IMR-90 (cell line): Measurements from ENCODE around the gene KCNAB1. TPM values are rescaled to one million over a fixed set of nuclear protein-coding genes. Genes with fewer than 3 reads are reported as not detected.
A peak's percentile ranks its signal among the peaks of the same experiment; 100 is the strongest.

Experiments
- ATAC-seq: fragments of 200-7000 bp; cut with Tn5 transposase; 2 replicates; pipeline ENCODE4 v1.9.1; 2020; ENCODE audit warnings: low read depth, mild to moderate bottlenecking, moderate library complexity
- BruUV-seq: library from RNA; stranded (reverse); fragments of 400-500 nt; replicated peaks from 2 replicates; lab custom pipeline; 2021; lab: Mats Ljungman, UMichigan
- CTCF ChIA-PET: fragments of 300-600 bp; formaldehyde crosslinking; extraction: SDS; loops from one replicate; lab custom pipeline; 2021; ENCODE audit warnings: antibody characterized with exemption; lab: Yijun Ruan, JAX
- POLR2A ChIA-PET: fragments of 300-600 bp; sonication (Branson Sonifier 250); formaldehyde crosslinking; loops from one replicate; lab custom pipeline; 2022; ENCODE audit warnings: antibody characterized with exemption; ENCODE audit not compliant: unreplicated experiment; lab: Charles Lee
- DNase-seq: peaks from one replicate; pipeline ENCODE4 v3.0.0; 2013
- H2AFZ ChIP-seq: replicated peaks from 2 replicates; pipeline ENCODE3; 2013; ENCODE audit warnings: low read length, mild to moderate bottlenecking; ENCODE audit not compliant: poor library complexity
- H2AK5ac ChIP-seq: 2 replicates; pipeline ENCODE4 v1.6.1; 2013; ENCODE audit warnings: low read depth, low read length, inconsistent platforms
- H2AK9ac ChIP-seq: replicated peaks from 2 replicates; pipeline ENCODE3; 2013; ENCODE audit warnings: mild to moderate bottlenecking, low read depth, low read length, moderate library complexity; ENCODE audit not compliant: poor library complexity
- H2BK120ac ChIP-seq: 2 replicates; pipeline ENCODE4 v1.6.1; 2013; ENCODE audit warnings: low read depth, low read length, inconsistent platforms
- H2BK15ac ChIP-seq: 3 replicates; pipeline ENCODE4 v1.6.1; 2013; ENCODE audit warnings: low read depth, low read length, inconsistent platforms
- H2BK20ac ChIP-seq: 2 replicates; pipeline ENCODE4 v1.6.1; 2013; ENCODE audit warnings: low read depth, mild to moderate bottlenecking, inconsistent platforms, low read length, moderate library complexity
- H2BK5ac ChIP-seq: 2 replicates; pipeline ENCODE4 v1.6.1; 2013; ENCODE audit warnings: mild to moderate bottlenecking, low read depth, low read length, inconsistent platforms; ENCODE audit not compliant: poor library complexity, severe bottlenecking
- H3K14ac ChIP-seq: replicated peaks from 2 replicates; pipeline ENCODE4 v1.6.1; 2013; ENCODE audit warnings: low read depth, low read length, inconsistent platforms
- H3K18ac ChIP-seq: 2 replicates; pipeline ENCODE4 v1.6.1; 2013; ENCODE audit warnings: low read depth, low read length, control low read depth
- H3K23ac ChIP-seq: 2 replicates; pipeline ENCODE4 v1.6.1; 2013; ENCODE audit warnings: low read depth, low read length, inconsistent platforms
- H3K27ac ChIP-seq: 2 replicates; pipeline ENCODE4 v1.5.1; 2013; ENCODE audit warnings: mild to moderate bottlenecking, control low read depth, low read length; ENCODE audit not compliant: insufficient read depth
- H3K27me3 ChIP-seq: 2 replicates; pipeline ENCODE4 v1.6.1; 2013; ENCODE audit warnings: low read length; ENCODE audit not compliant: control insufficient read depth, insufficient read depth
- H3K36me3 ChIP-seq: 2 replicates; pipeline ENCODE4 v1.6.1; 2013; ENCODE audit warnings: low read length, mixed read lengths; ENCODE audit not compliant: control insufficient read depth, insufficient read depth
- H3K4ac ChIP-seq: 2 replicates; pipeline ENCODE4 v1.6.1; 2013; ENCODE audit warnings: low read depth, low read length, inconsistent platforms
- H3K4me1 ChIP-seq: 2 replicates; pipeline ENCODE4 v1.6.1; 2013; ENCODE audit warnings: low read length, mixed read lengths; ENCODE audit not compliant: control insufficient read depth, insufficient read depth
- H3K4me2 ChIP-seq: 2 replicates; pipeline ENCODE4 v1.6.1; 2013; ENCODE audit warnings: low read depth, mild to moderate bottlenecking, control low read depth, low read length, moderate library complexity
- H3K4me3 ChIP-seq: 2 replicates; pipeline ENCODE4 v1.5.1; 2013; ENCODE audit warnings: low read depth, mild to moderate bottlenecking, control low read depth, low read length, moderate library complexity; ENCODE audit not compliant: insufficient read depth
- H3K56ac ChIP-seq: 2 replicates; pipeline ENCODE4 v1.6.1; 2013; ENCODE audit warnings: low read length, inconsistent platforms; ENCODE audit not compliant: insufficient read depth; ENCODE audit errors: extremely low read depth
- H3K79me1 ChIP-seq, 2 experiments: 2 replicates each; pipeline ENCODE4 v1.6.1; 2013; ENCODE audit warnings: low read length in 2 of 2, inconsistent platforms in 1 of 2, low read depth in 1 of 2
- H3K9ac ChIP-seq: 2 replicates; pipeline ENCODE4 v1.6.1; 2013; ENCODE audit warnings: low read depth, low read length, control low read depth
- H3K9me1 ChIP-seq: 2 replicates; pipeline ENCODE4 v1.6.1; 2013; ENCODE audit warnings: low read length, inconsistent platforms; ENCODE audit not compliant: insufficient read depth
- H3K9me3 ChIP-seq: 2 replicates; pipeline ENCODE4 v1.6.1; 2013; ENCODE audit warnings: low read length; ENCODE audit not compliant: control insufficient read depth, insufficient read depth
- H4K20me1 ChIP-seq: 2 replicates; pipeline ENCODE4 v1.6.1; 2013; ENCODE audit warnings: low read length, inconsistent platforms; ENCODE audit not compliant: insufficient read depth
- H4K5ac ChIP-seq: 2 replicates; pipeline ENCODE4 v1.6.1; 2013; ENCODE audit warnings: mild to moderate bottlenecking, low read depth, low read length, control low read depth
- H4K8ac ChIP-seq, 2 experiments: 2 replicates each; pipeline ENCODE4 v1.6.1; 2013; ENCODE audit warnings: low read depth in 2 of 2, low read length in 2 of 2, control low read depth in 1 of 2, inconsistent platforms in 1 of 2
- H4K91ac ChIP-seq: 2 replicates; pipeline ENCODE4 v1.6.1; 2013; ENCODE audit warnings: low read depth, low read length, inconsistent platforms; ENCODE audit not compliant: insufficient read depth
- CEBPB ChIP-seq: IDR thresholded peaks from 2 replicates; pipeline ENCODE4 v1.6.1; 2012; ENCODE audit warnings: low read depth, low read length, improper control_type of control experiment
- RFX5 ChIP-seq: IDR thresholded peaks from 2 replicates; pipeline ENCODE4 v1.8.0; 2012; ENCODE audit warnings: low read depth, mild to moderate bottlenecking, low read length, moderate library complexity
- WGBS, 2 experiments: methylation state at CpG; one replicate each; pipeline versions ENCODE4 v1.1.5 to v1.1.7; 2013; ENCODE audit warnings: missing lambda C conversion rate in 2 of 2; ENCODE audit not compliant: insufficient read length in 1 of 2; ENCODE audit errors: extremely low coverage in 2 of 2; 5-methylcytosine and 5-hydroxymethylcytosine counted together
- dilution Hi-C: fragments of 300-500 bp; cut with HindIII; formaldehyde crosslinking; loops from one replicate; pipeline ENCODE4 v1.14.3; 2018; ENCODE audit warnings: low sequenced_read_pairs; ENCODE audit not compliant: unreplicated experiment
- in situ Hi-C: fragments of 300-500 bp; cut with MboI; formaldehyde crosslinking; loops from 3 replicates; pipeline ENCODE4 v1.14.3; 2019; ENCODE audit warnings: low sequenced_read_pairs, inconsistent platforms, mixed read lengths
- intact Hi-C: fragments of 100-400 bp; cut with micrococcal nuclease; formaldehyde crosslinking; loops from 2 replicates; pipeline ENCODE4 v1.10.0; 2022
- polyA plus RNA-seq, 3 experiments: library from polyadenylated mRNA; depleted of rRNA; stranded (reverse); fragments of >200 nt; gene quantifications; 2 replicates each; pipeline ENCODE4 v1.2.3, GENCODE V29; 2012; ENCODE audit warnings: low replicate concordance in 1 of 3
- total RNA-seq: library from RNA; depleted of rRNA; stranded (reverse); fragments of >200 nt; gene quantifications from 2 replicates; pipeline ENCODE4 v1.2.3, GENCODE V29; 2012

Gene KCNAB1
- total and polyA plus RNA-seq, 2 of the 4 experiments (the other 2 are of a cell fraction), result under 0.01 to 0.07 TPM

- CTCF ChIA-PET, result no interaction called here
- Histone ChIP-seq H2AFZ (no peak overlapping the region), H3K4me1 (peaks cover 2% of the 10 kb centered on the region), H2BK15ac (peak overlapping the region; percentile 10; the same call in 1 of the 3 replicates), H3K4ac (no peak overlapping the region), H2BK120ac (peak overlapping the region; percentile 28; the same call in 1 of the 2 replicates), H3K4me3 (no peak overlapping the region), H3K18ac (no peak overlapping the region), H3K9me3 (no peaks in the 10 kb centered on the region), H3K36me3 (no peaks in the 10 kb centered on the region), H3K56ac (no peak overlapping the region), H3K27ac (no peak overlapping the region), H3K9me1 (no peaks in the 10 kb centered on the region; the same call in 1 of the 2 replicates), H3K79me1 (no peaks in the 10 kb centered on the region), H3K23ac (no peak overlapping the region), H2AK9ac (no peak overlapping the region), H2AK5ac (0 out of 2 replicates have a peak overlapping the region, but pooled peaks have one; percentile 33), H2BK20ac (no peak overlapping the region; the same call in 1 of the 2 replicates), H3K9ac (no peak overlapping the region), H4K20me1 (no peaks in the 10 kb centered on the region), H3K27me3 (no peaks in the 10 kb centered on the region), H3K14ac (no peak overlapping the region), H2BK5ac (no peak overlapping the region), H4K8ac (no peak overlapping the region), H3K4me2 (no peak overlapping the region), H4K91ac (no peak overlapping the region), H4K5ac (no peak overlapping the region)
- no peak for ATAC-seq
- no CpG with 5 or more reads among the region's 1 CpG for WGBS, 2 experiments
- POLR2A ChIA-PET, result no interaction called here
- TF ChIP-seq CEBPB, result no peak
- TF ChIP-seq RFX5, result no peak
- BruUV-seq, result no TSS peak
- in situ Hi-C loops (no loop called here), intact Hi-C loops (no loop called here), dilution Hi-C loops (no loop called here)
- no peak for DNase-seq
These were observed 185.3 kb downstream of the KCNAB1 start for GRCh38 chr3:156305672-156306071.
